GM15510 (cell line): ENCODE results near the gene EFNB2.

Experiments used
- POLR2A ChIP-seq: IDR thresholded peaks from 3 replicates; pipeline ENCODE4 v1.6.1; 2011; ENCODE audit warnings: borderline replicate concordance; ENCODE audit not compliant: insufficient read length; ENCODE audit errors: extremely low read depth

The EFNB2 gene

GRCh38 chr13:106449096-106449495, 86.4 kb downstream of the EFNB2 start:
- TF ChIP-seq POLR2A = no peak

DNA sequence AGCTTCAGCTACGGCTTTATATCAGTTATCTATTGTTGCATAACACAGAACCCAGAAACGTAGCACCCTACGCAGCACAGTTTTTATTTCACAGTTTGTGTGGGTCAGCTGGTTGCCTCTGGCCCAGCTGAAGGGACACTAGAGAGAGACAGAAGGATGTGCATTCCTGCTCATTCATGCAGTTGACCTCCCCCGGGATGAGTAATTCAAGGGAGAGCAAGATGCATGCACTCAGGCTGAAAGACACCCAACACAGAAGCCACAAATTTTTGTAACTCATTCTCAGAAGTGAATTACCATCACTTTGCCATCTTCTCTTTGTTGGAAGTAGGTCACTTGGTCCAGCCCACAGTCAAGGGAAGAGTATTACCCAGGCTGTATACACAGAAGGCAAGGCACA, 89.5 kb downstream of the EFNB2 start:
- no peak for TF ChIP-seq POLR2A

- TF ChIP-seq POLR2A = no peak
Measured at GRCh38 chr13:106443607-106444322, 91.7 kb downstream of the EFNB2 start.

DNA sequence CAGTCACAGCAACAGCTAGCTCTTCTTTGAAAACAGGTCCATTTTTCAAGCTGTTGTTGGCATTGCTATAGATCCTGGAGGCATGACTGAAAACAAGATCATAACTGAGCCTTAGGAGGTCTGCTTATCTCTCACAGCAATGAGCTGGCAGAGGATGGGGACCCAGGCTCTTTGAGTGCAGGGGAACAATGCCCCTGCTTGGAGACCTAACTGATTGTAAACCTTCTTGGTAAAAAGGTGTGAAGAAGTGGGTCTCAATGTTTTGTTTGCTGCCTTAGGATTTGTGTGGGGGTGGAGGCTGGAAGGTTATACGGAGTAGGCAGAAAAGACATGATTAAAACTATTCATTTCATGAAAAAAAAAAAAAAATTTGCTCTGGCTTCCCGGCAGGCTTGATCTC, 94.6 kb downstream of the EFNB2 start:
- TF ChIP-seq POLR2A = no peak
